ENCODE measurements around the gene ZCCHC7. TPM values are rescaled to one million over a fixed set of nuclear protein-coding genes. Genes with fewer than 3 reads are reported as not detected.

Gene ZCCHC7
- polyA plus RNA-seq, 1 donor from 2014 or later, result 10.9 TPM

DNA sequence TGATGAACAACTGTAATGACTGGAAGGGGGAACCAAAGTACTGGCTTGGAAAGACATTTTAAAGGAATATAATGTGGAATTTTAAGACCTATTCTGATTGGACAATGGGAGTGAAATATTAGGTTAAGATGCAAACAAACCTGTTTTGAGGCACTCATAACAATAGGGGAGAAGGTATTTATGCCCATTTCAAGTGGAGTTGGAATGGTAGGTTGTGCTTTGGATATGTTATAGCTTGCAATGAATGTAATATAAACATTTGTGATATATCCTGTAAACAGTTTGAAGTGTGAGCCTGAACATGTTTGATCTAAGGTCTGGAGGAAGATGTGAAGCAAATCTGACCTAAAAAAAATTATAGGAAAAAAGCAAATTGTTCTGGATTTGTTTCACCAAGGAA, 172.5 kb downstream of the ZCCHC7 start:
- H3K36me3 ChIP-seq (ENCODE audit: insufficient read depth, low read length), result no peaks in the 10 kb centered on the region
- H3K9ac ChIP-seq (ENCODE audit: low read length), result no peak overlapping the region
- H3K79me2 ChIP-seq (replicated peaks; ENCODE audit: insufficient read depth, low read length), result no peaks in the 10 kb centered on the region
- H3K27ac ChIP-seq (ENCODE audit: low read length), result no peak overlapping the region
- no peak overlapping the region for H3K4me2 ChIP-seq (ENCODE audit: low read length)
- H3K9me2 ChIP-seq (ENCODE audit: insufficient read depth, low read length), result no peaks in the 10 kb centered on the region
- H3K9me3 ChIP-seq (ENCODE audit: low read length), result no peaks in the 10 kb centered on the region
- H4K20me1 ChIP-seq (ENCODE audit: insufficient read depth), result no peaks in the 10 kb centered on the region
- H3K27me3 ChIP-seq (ENCODE audit: insufficient read depth, low read depth, low read length), result peaks cover 5% of the 10 kb centered on the region
- H2AFZ ChIP-seq (ENCODE audit: low read depth, low read length), result no peak overlapping the region
- no peak overlapping the region for H3K4me3 ChIP-seq (ENCODE audit: low read length)
- no peaks in the 10 kb centered on the region for H3F3A ChIP-seq (ENCODE audit: insufficient read depth, low read length, poor library complexity, severe bottlenecking)
- no peak for TF ChIP-seq EP300 (conservative IDR thresholded peaks at IDR 0.05; ENCODE audit: poor library complexity, severe bottlenecking)
- no peak for TF ChIP-seq POLR2AphosphoS5 (IDR thresholded peaks at IDR 0.05)
- TF ChIP-seq EZH2 (IDR thresholded peaks at IDR 0.05; ENCODE audit: borderline replicate concordance, insufficient read depth, low read length, poor library complexity, severe bottlenecking), result no peak
- TF ChIP-seq RAD21 (conservative IDR thresholded peaks at IDR 0.05), result no peak
- TF ChIP-seq, protein P1, sequence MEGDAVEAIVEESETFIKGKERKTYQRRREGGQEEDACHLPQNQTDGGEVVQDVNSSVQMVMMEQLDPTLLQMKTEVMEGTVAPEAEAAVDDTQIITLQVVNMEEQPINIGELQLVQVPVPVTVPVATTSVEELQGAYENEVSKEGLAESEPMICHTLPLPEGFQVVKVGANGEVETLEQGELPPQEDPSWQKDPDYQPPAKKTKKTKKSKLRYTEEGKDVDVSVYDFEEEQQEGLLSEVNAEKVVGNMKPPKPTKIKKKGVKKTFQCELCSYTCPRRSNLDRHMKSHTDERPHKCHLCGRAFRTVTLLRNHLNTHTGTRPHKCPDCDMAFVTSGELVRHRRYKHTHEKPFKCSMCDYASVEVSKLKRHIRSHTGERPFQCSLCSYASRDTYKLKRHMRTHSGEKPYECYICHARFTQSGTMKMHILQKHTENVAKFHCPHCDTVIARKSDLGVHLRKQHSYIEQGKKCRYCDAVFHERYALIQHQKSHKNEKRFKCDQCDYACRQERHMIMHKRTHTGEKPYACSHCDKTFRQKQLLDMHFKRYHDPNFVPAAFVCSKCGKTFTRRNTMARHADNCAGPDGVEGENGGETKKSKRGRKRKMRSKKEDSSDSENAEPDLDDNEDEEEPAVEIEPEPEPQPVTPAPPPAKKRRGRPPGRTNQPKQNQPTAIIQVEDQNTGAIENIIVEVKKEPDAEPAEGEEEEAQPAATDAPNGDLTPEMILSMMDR (IDR thresholded peaks at IDR 0.05; ENCODE audit: poor library complexity, severe bottlenecking), result no peak
- no peak for TF ChIP-seq MXI1 (conservative IDR thresholded peaks at IDR 0.05; ENCODE audit: poor library complexity, severe bottlenecking)
- TF ChIP-seq REST (IDR thresholded peaks at IDR 0.05; ENCODE audit: borderline replicate concordance), result no peak

DNA sequence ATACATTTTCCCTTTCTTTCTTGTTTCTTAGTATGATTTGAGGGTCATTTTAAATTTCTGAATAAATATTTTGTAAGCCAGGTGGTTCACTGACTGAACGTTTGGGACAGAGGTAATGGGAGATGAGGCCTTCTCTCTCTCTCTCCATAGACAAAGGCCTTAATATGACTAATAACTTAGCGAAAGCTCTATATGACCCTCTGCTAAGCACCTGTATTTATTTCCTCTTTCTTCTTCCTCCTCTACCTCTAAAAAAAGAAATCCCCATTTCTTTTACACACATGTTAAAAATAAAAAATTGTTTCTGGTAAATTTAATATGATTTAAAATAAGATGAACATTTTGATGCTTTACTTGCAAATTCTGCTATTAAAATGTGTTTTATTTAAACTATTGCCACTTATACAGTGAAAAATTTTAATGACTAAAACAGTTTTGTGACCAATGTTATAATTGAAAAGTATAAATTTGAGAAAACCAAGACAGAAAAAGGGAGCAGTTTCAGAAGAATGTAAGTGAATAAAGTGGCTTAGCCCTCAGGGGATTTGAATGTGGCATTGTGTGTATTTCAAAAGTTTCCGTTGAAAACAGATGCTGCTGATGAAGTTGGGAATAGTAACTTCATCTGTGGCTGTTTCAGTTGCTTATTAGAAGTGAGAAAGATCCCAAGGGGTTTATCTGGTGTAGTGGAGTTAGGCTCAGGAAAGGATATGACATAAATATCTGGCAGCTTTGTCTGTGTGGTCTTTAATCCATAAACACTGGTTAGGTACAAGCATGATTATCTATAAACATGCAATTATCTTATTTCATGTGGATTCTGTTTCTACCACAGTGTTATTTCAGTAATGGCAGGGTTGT, 173.5 kb downstream of the ZCCHC7 start:
- Histone ChIP-seq H3K4me2 (ENCODE audit: low read length) (no peak overlapping the region), H3K9ac (ENCODE audit: low read length) (no peak overlapping the region), H3K27ac (ENCODE audit: low read length) (no peak overlapping the region)

More for the DNA sequence above, 173.5 kb downstream of the ZCCHC7 start:
- no peaks in the 10 kb centered on the region for H3K9me2 ChIP-seq (ENCODE audit: insufficient read depth, low read length)
- H3K36me3 ChIP-seq (ENCODE audit: insufficient read depth, low read length), result no peaks in the 10 kb centered on the region
- H2AFZ ChIP-seq (ENCODE audit: low read depth, low read length), result no peak overlapping the region
- no peaks in the 10 kb centered on the region for H3F3A ChIP-seq (ENCODE audit: insufficient read depth, low read length, poor library complexity, severe bottlenecking)
- H3K27me3 ChIP-seq (ENCODE audit: insufficient read depth, low read depth, low read length), result peaks cover 5% of the 10 kb centered on the region
- no peaks in the 10 kb centered on the region for H4K20me1 ChIP-seq (ENCODE audit: insufficient read depth)
- no peak overlapping the region for H3K4me3 ChIP-seq (ENCODE audit: low read length)
- H3K9me3 ChIP-seq (ENCODE audit: low read length), result no peaks in the 10 kb centered on the region
- H3K79me2 ChIP-seq (replicated peaks; ENCODE audit: insufficient read depth, low read length), result no peaks in the 10 kb centered on the region
- TF ChIP-seq SMC3 (conservative IDR thresholded peaks at IDR 0.05; ENCODE audit: poor library complexity) (no peak), REST (IDR thresholded peaks at IDR 0.05; ENCODE audit: borderline replicate concordance) (no peak), MXI1 (conservative IDR thresholded peaks at IDR 0.05; ENCODE audit: poor library complexity, severe bottlenecking) (no peak), RAD21 (conservative IDR thresholded peaks at IDR 0.05) (no peak), TAF1 (IDR thresholded peaks at IDR 0.05; ENCODE audit: low read depth) (no peak)

Data from neural cell (in vitro differentiated cells).